Uterus (tissue), 2 donors: ENCODE results near the gene OR9A2.

Experiments
- POLR2A ChIP-seq, 2 donors: fragments of 450-650 bp; IDR thresholded peaks; one replicate each; pipeline ENCODE4 v1.6.1; 2016; ENCODE audit warnings: antibody characterized with exemption in 2 of 2, mild to moderate bottlenecking in 1 of 2, moderate library complexity in 1 of 2
- TF ChIP-seq, protein P1 (sequence below), 4 experiments: fragments of 200-600 bp in 2 of 4; fragments of 450-650 bp in 2 of 4; sonication (generic) in 2 of 4; IDR thresholded peaks; one replicate each; pipeline ENCODE4 v1.5.1; 2016 to 2019; ENCODE audit warnings: antibody characterized with exemption in 4 of 4, mild to moderate bottlenecking in 2 of 4, moderate library complexity in 1 of 4

DNA sequence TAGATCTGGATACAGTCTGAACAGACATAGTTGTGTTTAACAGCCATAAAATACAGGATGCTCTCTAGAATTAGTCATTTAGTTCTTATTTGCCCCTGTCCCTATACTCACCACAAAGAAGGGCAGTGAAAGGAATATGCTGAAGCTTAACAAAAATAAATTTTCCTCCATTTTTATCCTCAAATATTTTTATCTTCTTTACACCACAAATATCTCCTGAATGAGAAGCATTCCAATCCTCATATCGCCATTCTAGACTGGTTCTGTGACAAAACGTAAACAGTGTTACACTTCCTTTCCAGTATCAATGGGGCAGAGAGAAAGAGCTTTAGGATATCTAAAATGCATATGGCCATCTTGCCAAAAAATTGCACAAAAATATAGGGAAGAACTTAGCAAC, 1.6 kb downstream of the OR9A2 start:
- TF ChIP-seq, protein P1, sequence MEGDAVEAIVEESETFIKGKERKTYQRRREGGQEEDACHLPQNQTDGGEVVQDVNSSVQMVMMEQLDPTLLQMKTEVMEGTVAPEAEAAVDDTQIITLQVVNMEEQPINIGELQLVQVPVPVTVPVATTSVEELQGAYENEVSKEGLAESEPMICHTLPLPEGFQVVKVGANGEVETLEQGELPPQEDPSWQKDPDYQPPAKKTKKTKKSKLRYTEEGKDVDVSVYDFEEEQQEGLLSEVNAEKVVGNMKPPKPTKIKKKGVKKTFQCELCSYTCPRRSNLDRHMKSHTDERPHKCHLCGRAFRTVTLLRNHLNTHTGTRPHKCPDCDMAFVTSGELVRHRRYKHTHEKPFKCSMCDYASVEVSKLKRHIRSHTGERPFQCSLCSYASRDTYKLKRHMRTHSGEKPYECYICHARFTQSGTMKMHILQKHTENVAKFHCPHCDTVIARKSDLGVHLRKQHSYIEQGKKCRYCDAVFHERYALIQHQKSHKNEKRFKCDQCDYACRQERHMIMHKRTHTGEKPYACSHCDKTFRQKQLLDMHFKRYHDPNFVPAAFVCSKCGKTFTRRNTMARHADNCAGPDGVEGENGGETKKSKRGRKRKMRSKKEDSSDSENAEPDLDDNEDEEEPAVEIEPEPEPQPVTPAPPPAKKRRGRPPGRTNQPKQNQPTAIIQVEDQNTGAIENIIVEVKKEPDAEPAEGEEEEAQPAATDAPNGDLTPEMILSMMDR (IDR thresholded peaks at IDR 0.05): no peak
- TF ChIP-seq POLR2A (IDR thresholded peaks at IDR 0.05): no peak
